ENCODE data around the gene NR6A1. TPM values are rescaled to one million over a fixed set of nuclear protein-coding genes. Genes with fewer than 3 reads are reported as not detected.
"Not testable (repeated sequence)": the region's sequence is repeated elsewhere in the genome, so short reads cannot be mapped to it uniquely, and the experiment has no call there.

Gene NR6A1
- total and polyA plus RNA-seq, 2 of the 13 experiments (the other 11 are each of a cell fraction or from before 2014, with no cell fraction given): 28.1 to 31.5 TPM

GRCh38 chr9:124772877-124773276 lies 1.8 kb upstream of the NR6A1 start:
- in situ Hi-C loops (cut with HindIII; ENCODE audit: extremely low pct_ligation_motif_present, low pct_unique_long_range_greater_than_20kb) (loop anchor here (5.0 to 10.0 kb wide), 2 partner anchors 79 to 602 kb away; partner anchors contain the start of gene WDR38), intact Hi-C loops (cut with micrococcal nuclease; ENCODE audit: unreplicated experiment) (loop anchor here (10.0 kb wide), 2 partner anchors 372 to 602 kb away; partner anchors contain the start of gene SCAI)
- not testable (repeated sequence) for H3K4me3 ChIP-seq (replicated peaks in 1 of 3; ENCODE audit: insufficient read depth in 1 of 3, low read depth in 2 of 3, low read length in 3 of 3); ATAC-seq; FAIRE-seq; H3K9me3 ChIP-seq (ENCODE audit: low read length); H3K36me3 ChIP-seq (replicated peaks in 1 of 2; ENCODE audit: control insufficient read depth in 1 of 2, insufficient read depth in 2 of 2, low read length in 2 of 2); DNase-seq (ENCODE audit: low spot score); H3K27ac ChIP-seq (ENCODE audit: extremely low read length, insufficient read depth, low read length); H2AFZ ChIP-seq (ENCODE audit: low read length); BruUV-seq (replicated peaks); H3K9ac ChIP-seq (ENCODE audit: insufficient read depth, low read depth, low read length)
- H4K20me1 ChIP-seq (ENCODE audit: insufficient read depth, low read length): peaks cover 17% of the 10 kb centered on the region; the same call in 1 of the 2 replicates
- WGBS (ENCODE audit: low lambda C conversion rate): 91% methylated on average over 13 of the region's 15 CpGs
- H3K79me2 ChIP-seq (ENCODE audit: insufficient read depth, low read length): peaks cover 25% of the 10 kb centered on the region
- ChIA-PET CTCF (ENCODE audit: low intra/inter-chr PET ratio, low total read pairs) (interaction anchor here (1.6 to 5.0 kb wide), 2 partner anchors 61 to 80 kb away, joined by 5 to 167 read pairs; partner anchors contain the start of gene WDR38), POLR2A (interaction anchor here (3.3 to 5.4 kb wide), 2 partner anchors 83 to 89 kb away, joined by 26 to 39 read pairs; partner anchors contain the start of genes ARPC5L and RPL35)
- 0 out of 2 replicates have a peak overlapping the region, but pooled peaks have one; percentile 90 for H3K4me2 ChIP-seq (ENCODE audit: low read depth, low read length)
- H3K4me1 ChIP-seq (ENCODE audit: insufficient read depth, low read length): peaks cover 48% of the 10 kb centered on the region
- H3K27me3 ChIP-seq (ENCODE audit: control insufficient read depth in 1 of 2, insufficient read depth in 2 of 2, low read length in 2 of 2): peaks cover 2 to 22% of the 10 kb centered on the region in 2 experiments; a peak in 4 of 5 replicates

- peaks cover 21% of the 10 kb centered on the region; the same call in 1 of the 2 replicates for H4K20me1 ChIP-seq (ENCODE audit: insufficient read depth, low read length)
- H3K4me2 ChIP-seq (ENCODE audit: low read depth, low read length): peak overlapping the region; percentile 90
- peak; percentile 61 for DNase-seq (ENCODE audit: low spot score)
- intact Hi-C loops (cut with micrococcal nuclease; ENCODE audit: unreplicated experiment) (loop anchor here (10.0 kb wide), 2 partner anchors 373 to 603 kb away; partner anchors contain the start of gene SCAI), in situ Hi-C loops (cut with HindIII; ENCODE audit: extremely low pct_ligation_motif_present, low pct_unique_long_range_greater_than_20kb) (loop anchor here (5.0 to 10.0 kb wide), 2 partner anchors 80 to 603 kb away; partner anchors contain the start of gene WDR38)
- H3K4me3 ChIP-seq (replicated peaks in 1 of 3; ENCODE audit: insufficient read depth in 1 of 3, low read depth in 2 of 3, low read length in 3 of 3): peak overlapping the region; percentile 64 to 95 (median 93)
- H3K27me3 ChIP-seq (ENCODE audit: control insufficient read depth in 1 of 2, insufficient read depth in 2 of 2, low read length in 2 of 2): peaks cover 2 to 16% of the 10 kb centered on the region in 2 experiments; a peak in 4 of 5 replicates
- POLR2A ChIA-PET: interaction anchor here (0.6 to 5.4 kb wide), 7 partner anchors 46 to 305 kb away, joined by 3 to 39 read pairs (median 5); partner anchors contain the start of genes ARPC5L, RPL35 and WDR38
- TSS peak; percentile 83 for BruUV-seq (replicated peaks)
- H3K27ac ChIP-seq (ENCODE audit: extremely low read length, insufficient read depth, low read length): peak overlapping the region; percentile 81
- peaks cover 50% of the 10 kb centered on the region for H3K4me1 ChIP-seq (ENCODE audit: insufficient read depth, low read length)
- no peaks in the 10 kb centered on the region for H3K9me3 ChIP-seq (ENCODE audit: low read length)
- H3K36me3 ChIP-seq (replicated peaks in 1 of 2; ENCODE audit: control insufficient read depth in 1 of 2, insufficient read depth in 2 of 2, low read length in 2 of 2): no peaks in the 10 kb centered on the region
- FAIRE-seq: peak; percentile 55
- peak overlapping the region; percentile 80 for H3K9ac ChIP-seq (ENCODE audit: insufficient read depth, low read depth, low read length)
- ATAC-seq: peak; percentile 5; the same call in 2 of the 3 replicates
- peaks cover 33% of the 10 kb centered on the region for H3K79me2 ChIP-seq (ENCODE audit: insufficient read depth, low read length)
- H2AFZ ChIP-seq (ENCODE audit: low read length): no peak overlapping the region
- 20% methylated on average over 31 of the region's 39 CpGs for WGBS (ENCODE audit: low lambda C conversion rate)
- CTCF ChIA-PET (ENCODE audit: low intra/inter-chr PET ratio, low total read pairs): interaction anchor here (0.6 to 5.0 kb wide), 6 partner anchors 60 to 371 kb away, joined by 3 to 167 read pairs (median 6); partner anchors contain the start of genes SCAI and WDR38
- TF ChIP-seq NCOA2 (CRISPR knock-in tag; IDR thresholded peaks at IDR 0.05) (no peak), HMGXB4 (CRISPR knock-in tag; IDR thresholded peaks at IDR 0.05; ENCODE audit: borderline replicate concordance in 1 of 2, low read depth in 1 of 2) (peak; percentile 29 to 49; a peak in 1 of 4 replicates), ZFP82 (CRISPR knock-in tag; IDR thresholded peaks at IDR 0.05; ENCODE audit: borderline replicate concordance) (peak; percentile 50; the same call in 1 of the 2 replicates), IRF9 (CRISPR knock-in tag; IDR thresholded peaks at IDR 0.05; ENCODE audit: borderline replicate concordance) (0 out of 2 replicates have a peak, but pooled peaks have one; percentile 28), HNF4G (IDR thresholded peaks at IDR 0.05; ENCODE audit: borderline replicate concordance, low read depth, low read length) (no peak), HNF4G (CRISPR knock-in tag; IDR thresholded peaks at IDR 0.05; ENCODE audit: borderline replicate concordance, low read depth) (no peak), KMT2A (CRISPR knock-in tag; IDR thresholded peaks at IDR 0.05) (0 out of 2 replicates have a peak, but pooled peaks have one; percentile 18), ZMYM2 (CRISPR knock-in tag; IDR thresholded peaks at IDR 0.05) (peak; percentile 89), ELF1 (CRISPR knock-in tag; IDR thresholded peaks at IDR 0.05) (peak; percentile 79), ZNF124 (CRISPR knock-in tag; IDR thresholded peaks at IDR 0.05) (no peak)
These were observed 962 bp upstream of the NR6A1 start for GRCh38 chr9:124771867-124772679.
